ENCODE data around the gene CA9.
"Not testable (repeated sequence)": the region's sequence is repeated elsewhere in the genome, so short reads cannot be mapped to it uniquely, and the experiment has no call there.

DNA sequence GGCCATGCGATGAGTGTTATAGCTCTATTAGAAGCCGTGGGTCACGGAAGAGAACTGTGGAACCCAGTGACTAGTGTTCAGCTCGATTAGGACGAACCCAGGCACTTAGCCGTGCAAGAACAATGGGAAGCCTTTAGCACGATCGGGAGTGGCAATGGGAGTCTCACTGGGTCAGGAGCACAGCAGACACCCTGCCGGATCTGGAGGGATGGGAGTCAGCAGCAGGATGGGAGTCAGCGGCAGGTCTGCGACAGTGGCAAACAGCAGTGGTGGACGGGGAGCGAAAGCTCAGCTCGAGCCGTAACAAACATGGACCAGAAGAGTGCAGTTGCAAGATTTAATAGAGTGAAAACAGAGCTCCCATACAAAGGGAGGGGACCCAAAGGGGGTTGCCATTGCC, 33.3 kb upstream of the CA9 start:
- TF ChIP-seq POLR2AphosphoS5 (IDR thresholded peaks at IDR 0.05); POLR2A (IDR thresholded peaks at IDR 0.05; ENCODE audit: low read depth): not testable (repeated sequence)
- TF ChIP-seq, protein P1, sequence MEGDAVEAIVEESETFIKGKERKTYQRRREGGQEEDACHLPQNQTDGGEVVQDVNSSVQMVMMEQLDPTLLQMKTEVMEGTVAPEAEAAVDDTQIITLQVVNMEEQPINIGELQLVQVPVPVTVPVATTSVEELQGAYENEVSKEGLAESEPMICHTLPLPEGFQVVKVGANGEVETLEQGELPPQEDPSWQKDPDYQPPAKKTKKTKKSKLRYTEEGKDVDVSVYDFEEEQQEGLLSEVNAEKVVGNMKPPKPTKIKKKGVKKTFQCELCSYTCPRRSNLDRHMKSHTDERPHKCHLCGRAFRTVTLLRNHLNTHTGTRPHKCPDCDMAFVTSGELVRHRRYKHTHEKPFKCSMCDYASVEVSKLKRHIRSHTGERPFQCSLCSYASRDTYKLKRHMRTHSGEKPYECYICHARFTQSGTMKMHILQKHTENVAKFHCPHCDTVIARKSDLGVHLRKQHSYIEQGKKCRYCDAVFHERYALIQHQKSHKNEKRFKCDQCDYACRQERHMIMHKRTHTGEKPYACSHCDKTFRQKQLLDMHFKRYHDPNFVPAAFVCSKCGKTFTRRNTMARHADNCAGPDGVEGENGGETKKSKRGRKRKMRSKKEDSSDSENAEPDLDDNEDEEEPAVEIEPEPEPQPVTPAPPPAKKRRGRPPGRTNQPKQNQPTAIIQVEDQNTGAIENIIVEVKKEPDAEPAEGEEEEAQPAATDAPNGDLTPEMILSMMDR (IDR thresholded peaks at IDR 0.05) = not testable (repeated sequence)

Measured in esophagus muscularis mucosa (tissue), 3 donors.